Measurements from ENCODE around the gene COL6A2. TPM values are rescaled to one million over a fixed set of nuclear protein-coding genes. Genes with fewer than 3 reads are reported as not detected.

Gene COL6A2
- total RNA-seq, 1 donor from 2014 or later, result 5.2 TPM

DNA sequence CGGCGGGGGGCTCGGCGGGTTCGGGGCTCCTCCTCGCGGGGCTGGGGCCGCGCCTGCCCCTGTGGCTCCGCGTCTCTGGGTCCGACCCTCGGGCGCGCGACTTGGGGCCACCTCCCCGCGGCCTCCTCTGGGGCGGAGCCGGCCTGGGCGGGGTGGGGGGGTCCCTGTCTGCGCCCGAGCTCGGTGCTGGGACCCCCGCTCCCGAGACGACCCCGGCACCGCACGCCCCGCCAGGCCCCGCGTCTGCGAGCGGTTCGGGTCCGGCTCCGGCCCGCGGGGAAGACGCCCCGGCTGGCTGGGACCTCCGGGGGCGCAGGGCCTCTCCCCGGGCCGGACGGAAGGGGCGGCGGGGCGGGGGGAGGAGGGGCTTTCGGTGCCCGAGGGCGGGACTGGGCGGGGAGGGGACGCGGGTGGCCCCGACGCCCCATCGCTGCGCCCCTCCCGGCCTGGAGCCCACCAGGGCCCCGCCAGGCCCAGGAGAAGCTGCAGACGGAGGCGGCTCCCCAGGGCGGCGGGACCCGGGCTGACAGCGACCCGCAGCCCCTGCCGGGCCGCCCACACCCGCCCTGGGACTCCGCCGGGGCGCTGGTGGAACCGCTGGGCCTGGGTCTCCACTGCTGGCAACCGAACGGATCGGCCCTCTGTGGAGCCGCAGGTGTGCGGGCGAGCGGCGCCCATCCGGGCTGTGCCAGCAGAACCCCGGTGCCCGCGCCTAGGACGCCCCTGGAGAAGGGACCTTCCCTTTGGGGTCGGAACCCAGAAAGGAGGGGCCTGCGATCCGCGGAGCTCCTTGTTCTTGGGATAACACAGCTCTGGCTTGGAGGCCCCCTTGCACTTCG lies 610 bp downstream of the COL6A2 start:
- H3K27ac Mint-ChIP-seq, result no peak overlapping the region

DNA sequence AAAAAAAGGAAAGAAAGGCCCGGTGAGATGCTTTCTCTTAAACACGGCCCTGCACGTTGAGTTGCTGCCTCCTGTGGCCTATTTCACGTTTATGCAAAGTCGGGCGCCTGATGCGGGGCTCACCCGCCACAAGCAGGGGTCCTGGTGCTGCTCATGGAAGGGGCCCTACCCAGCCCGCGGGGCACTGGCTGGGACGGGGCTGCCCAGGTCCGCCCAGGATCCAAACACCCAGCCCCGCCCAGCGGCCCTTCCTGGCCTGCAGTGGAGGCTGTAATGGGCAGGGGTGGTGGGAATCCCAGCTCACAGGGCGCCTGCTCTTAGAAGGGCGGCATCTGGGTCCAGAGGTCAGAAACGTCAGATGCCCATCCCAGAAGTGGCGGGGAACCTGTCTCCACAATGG lies 1.6 kb downstream of the COL6A2 start:
- Mint-ChIP-seq H3K9me3 (peaks cover 31% of the 10 kb centered on the region), H3K4me1 (peaks cover 5% of the 10 kb centered on the region), H3K36me3 (peaks cover 11% of the 10 kb centered on the region), H3K4me3 (peak overlapping the region; percentile 83), H3K27me3 (ENCODE audit: insufficient read depth, low read depth) (peaks cover 13% of the 10 kb centered on the region), H3K27ac (no peak overlapping the region)
- no peak overlapping the region for H3K9ac ChIP-seq
- H3K27ac ChIP-seq, result no peak overlapping the region
- H2AFZ ChIP-seq (replicated peaks), result no peak overlapping the region
- no peaks in the 10 kb centered on the region for H3K36me3 ChIP-seq
- no peaks in the 10 kb centered on the region for H4K20me1 ChIP-seq (ENCODE audit: low read depth)
- peak; percentile 34 for DNase-seq (ENCODE audit: low spot score)
- H3K4me2 ChIP-seq, result no peak overlapping the region
- no peaks in the 10 kb centered on the region for H3K4me1 ChIP-seq
- H3K9me3 ChIP-seq (ENCODE audit: low read depth), result peaks cover 8% of the 10 kb centered on the region
- no peak overlapping the region for H3K4me3 ChIP-seq
- H3K27me3 ChIP-seq, result peaks cover 60% of the 10 kb centered on the region
- no peaks in the 10 kb centered on the region for H3K79me2 ChIP-seq (ENCODE audit: low read depth)
- TF ChIP-seq, protein P1, sequence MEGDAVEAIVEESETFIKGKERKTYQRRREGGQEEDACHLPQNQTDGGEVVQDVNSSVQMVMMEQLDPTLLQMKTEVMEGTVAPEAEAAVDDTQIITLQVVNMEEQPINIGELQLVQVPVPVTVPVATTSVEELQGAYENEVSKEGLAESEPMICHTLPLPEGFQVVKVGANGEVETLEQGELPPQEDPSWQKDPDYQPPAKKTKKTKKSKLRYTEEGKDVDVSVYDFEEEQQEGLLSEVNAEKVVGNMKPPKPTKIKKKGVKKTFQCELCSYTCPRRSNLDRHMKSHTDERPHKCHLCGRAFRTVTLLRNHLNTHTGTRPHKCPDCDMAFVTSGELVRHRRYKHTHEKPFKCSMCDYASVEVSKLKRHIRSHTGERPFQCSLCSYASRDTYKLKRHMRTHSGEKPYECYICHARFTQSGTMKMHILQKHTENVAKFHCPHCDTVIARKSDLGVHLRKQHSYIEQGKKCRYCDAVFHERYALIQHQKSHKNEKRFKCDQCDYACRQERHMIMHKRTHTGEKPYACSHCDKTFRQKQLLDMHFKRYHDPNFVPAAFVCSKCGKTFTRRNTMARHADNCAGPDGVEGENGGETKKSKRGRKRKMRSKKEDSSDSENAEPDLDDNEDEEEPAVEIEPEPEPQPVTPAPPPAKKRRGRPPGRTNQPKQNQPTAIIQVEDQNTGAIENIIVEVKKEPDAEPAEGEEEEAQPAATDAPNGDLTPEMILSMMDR (IDR thresholded peaks at IDR 0.05), result no peak
- TF ChIP-seq EZH2phosphoT487 (IDR thresholded peaks at IDR 0.05), result no peak
- no peak for TF ChIP-seq EZH2 (IDR thresholded peaks at IDR 0.05)
- H3F3A ChIP-seq (ENCODE audit: low read depth), result no peaks in the 10 kb centered on the region

More for the DNA sequence above, 610 bp downstream of the COL6A2 start:
- TF ChIP-seq, protein P1 (IDR thresholded peaks at IDR 0.05), result no peak
- TF ChIP-seq EZH2 (IDR thresholded peaks at IDR 0.05) (peak; percentile 71), EZH2phosphoT487 (IDR thresholded peaks at IDR 0.05) (peak; percentile 77)
- peak overlapping the region; percentile 91 for H2AFZ ChIP-seq (replicated peaks)
- peak overlapping the region; percentile 73 for H3K4me3 ChIP-seq
- H3K9me3 Mint-ChIP-seq, result peaks cover 28% of the 10 kb centered on the region
- no peaks in the 10 kb centered on the region for H3K36me3 ChIP-seq
- peaks cover 11% of the 10 kb centered on the region for H3K36me3 Mint-ChIP-seq
- DNase-seq (ENCODE audit: low spot score), result peak; percentile 37
- no peaks in the 10 kb centered on the region for H3K79me2 ChIP-seq (ENCODE audit: low read depth)
- no peak overlapping the region for H3K9ac ChIP-seq
- peaks cover 13% of the 10 kb centered on the region for H3K27me3 Mint-ChIP-seq (ENCODE audit: insufficient read depth, low read depth)
- no peak overlapping the region for H3K27ac ChIP-seq
- H3K4me1 Mint-ChIP-seq, result peaks cover 5% of the 10 kb centered on the region
- H3K9me3 ChIP-seq (ENCODE audit: low read depth), result peaks cover 8% of the 10 kb centered on the region
- H3F3A ChIP-seq (ENCODE audit: low read depth), result no peaks in the 10 kb centered on the region
- no peaks in the 10 kb centered on the region for H4K20me1 ChIP-seq (ENCODE audit: low read depth)
- peak overlapping the region; percentile 83 for H3K4me3 Mint-ChIP-seq
- H3K27me3 ChIP-seq, result peaks cover 60% of the 10 kb centered on the region
- no peaks in the 10 kb centered on the region for H3K4me1 ChIP-seq
- peak overlapping the region; percentile 80 for H3K4me2 ChIP-seq

DNA sequence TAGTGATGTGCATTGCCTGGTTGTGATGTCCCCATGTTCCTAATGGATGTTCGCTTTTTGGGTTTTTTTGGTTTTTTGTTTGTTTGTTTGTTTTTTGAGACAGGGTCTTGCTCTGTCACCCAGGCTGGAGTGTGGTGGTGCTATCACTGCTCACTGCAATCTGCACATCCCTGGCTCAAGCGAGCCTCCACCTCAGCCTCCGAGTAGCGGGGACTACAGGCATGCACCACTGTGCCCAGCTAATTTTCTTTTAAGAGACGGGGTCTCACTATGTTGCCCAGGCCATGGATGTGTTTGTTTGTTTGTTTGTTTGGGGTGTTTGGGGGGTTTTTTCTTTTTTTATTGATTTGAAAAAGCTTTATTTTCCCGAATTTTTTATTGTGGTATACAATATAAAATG lies 2.1 kb downstream of the COL6A2 start:
- DNase-seq (ENCODE audit: low spot score), result no peak

More for the DNA sequence above, 2.1 kb downstream of the COL6A2 start:
- Histone ChIP-seq H3K79me2 (ENCODE audit: low read depth) (no peaks in the 10 kb centered on the region), H3F3A (ENCODE audit: low read depth) (no peaks in the 10 kb centered on the region), H4K20me1 (ENCODE audit: low read depth) (no peaks in the 10 kb centered on the region), H3K27ac (no peak overlapping the region), H3K27me3 (peaks cover 60% of the 10 kb centered on the region), H3K9ac (no peak overlapping the region), H3K4me1 (no peaks in the 10 kb centered on the region), H3K9me3 (ENCODE audit: low read depth) (peaks cover 8% of the 10 kb centered on the region), H2AFZ (replicated peaks) (no peak overlapping the region), H3K36me3 (no peaks in the 10 kb centered on the region), H3K4me3 (no peak overlapping the region), H3K4me2 (no peak overlapping the region)
- Mint-ChIP-seq H3K27ac (no peak overlapping the region), H3K4me1 (peaks cover 5% of the 10 kb centered on the region), H3K9me3 (peaks cover 33% of the 10 kb centered on the region), H3K36me3 (peaks cover 11% of the 10 kb centered on the region), H3K27me3 (ENCODE audit: insufficient read depth, low read depth) (peaks cover 13% of the 10 kb centered on the region), H3K4me3 (peak overlapping the region; percentile 76)
- TF ChIP-seq EZH2 (IDR thresholded peaks at IDR 0.05) (no peak), EZH2phosphoT487 (IDR thresholded peaks at IDR 0.05) (no peak)
- TF ChIP-seq, protein P1 (IDR thresholded peaks at IDR 0.05), result no peak

All from neural progenitor cell (in vitro differentiated cells).